ENCODE results near the gene SLC16A5.

The SLC16A5 gene

DNA sequence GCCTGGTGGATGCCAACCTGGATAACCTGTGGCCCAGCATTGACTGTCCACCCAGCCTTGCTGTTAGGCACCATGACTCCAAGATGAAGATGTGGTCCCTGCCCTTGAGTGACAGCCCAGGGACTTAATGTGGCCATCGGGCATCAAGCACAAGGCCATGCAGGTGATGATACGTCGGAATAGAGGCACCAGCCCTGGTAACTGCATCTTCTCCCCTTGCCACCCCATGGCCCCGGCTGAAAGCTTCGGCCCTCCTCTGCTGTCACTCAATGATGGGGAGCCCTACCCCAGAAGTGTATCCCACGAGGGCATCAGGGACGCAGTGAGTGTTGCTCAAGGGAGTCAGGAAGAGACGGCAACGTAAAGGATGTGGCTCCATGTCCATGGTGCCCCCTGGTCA, 41.8 kb downstream of the SLC16A5 start:
- no peak overlapping the region for H3K4me3 ChIP-seq (ENCODE audit: low read depth, low read length)

DNA sequence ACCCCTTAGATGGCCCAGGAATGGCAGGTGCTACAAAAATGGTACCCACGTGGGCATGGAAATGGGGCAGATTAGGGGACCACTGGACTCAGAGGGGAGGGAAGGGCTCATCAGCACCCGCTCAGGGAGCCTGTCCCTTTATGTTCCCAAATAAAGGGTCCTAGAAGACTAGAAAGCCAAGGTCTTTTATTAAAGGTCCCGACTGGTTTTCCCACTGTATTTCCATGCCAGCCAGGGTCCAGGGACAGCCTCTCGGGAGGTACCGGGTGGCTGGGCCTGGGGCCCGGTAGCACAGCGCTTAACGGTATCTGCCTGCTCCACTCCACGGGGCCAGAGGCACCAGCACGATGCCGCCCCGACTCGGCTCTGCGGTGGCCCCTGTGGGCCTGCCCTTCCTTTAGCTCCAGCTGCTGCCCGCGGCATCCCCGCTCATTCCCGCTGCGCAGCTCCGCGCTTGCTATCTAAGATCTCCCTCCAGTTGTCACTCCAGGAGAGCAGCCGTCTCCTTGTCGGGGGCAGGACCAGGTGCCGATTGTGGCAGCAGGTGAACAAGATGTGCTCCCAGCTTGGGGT, 42.4 kb downstream of the SLC16A5 start:
- TF ChIP-seq, protein P1, sequence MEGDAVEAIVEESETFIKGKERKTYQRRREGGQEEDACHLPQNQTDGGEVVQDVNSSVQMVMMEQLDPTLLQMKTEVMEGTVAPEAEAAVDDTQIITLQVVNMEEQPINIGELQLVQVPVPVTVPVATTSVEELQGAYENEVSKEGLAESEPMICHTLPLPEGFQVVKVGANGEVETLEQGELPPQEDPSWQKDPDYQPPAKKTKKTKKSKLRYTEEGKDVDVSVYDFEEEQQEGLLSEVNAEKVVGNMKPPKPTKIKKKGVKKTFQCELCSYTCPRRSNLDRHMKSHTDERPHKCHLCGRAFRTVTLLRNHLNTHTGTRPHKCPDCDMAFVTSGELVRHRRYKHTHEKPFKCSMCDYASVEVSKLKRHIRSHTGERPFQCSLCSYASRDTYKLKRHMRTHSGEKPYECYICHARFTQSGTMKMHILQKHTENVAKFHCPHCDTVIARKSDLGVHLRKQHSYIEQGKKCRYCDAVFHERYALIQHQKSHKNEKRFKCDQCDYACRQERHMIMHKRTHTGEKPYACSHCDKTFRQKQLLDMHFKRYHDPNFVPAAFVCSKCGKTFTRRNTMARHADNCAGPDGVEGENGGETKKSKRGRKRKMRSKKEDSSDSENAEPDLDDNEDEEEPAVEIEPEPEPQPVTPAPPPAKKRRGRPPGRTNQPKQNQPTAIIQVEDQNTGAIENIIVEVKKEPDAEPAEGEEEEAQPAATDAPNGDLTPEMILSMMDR (IDR thresholded peaks at IDR 0.05; ENCODE audit: low read depth, low read length): no peak
- no peak for TF ChIP-seq MYC (IDR thresholded peaks at IDR 0.05; ENCODE audit: low read depth, low read length)
- TF ChIP-seq, protein P2, sequence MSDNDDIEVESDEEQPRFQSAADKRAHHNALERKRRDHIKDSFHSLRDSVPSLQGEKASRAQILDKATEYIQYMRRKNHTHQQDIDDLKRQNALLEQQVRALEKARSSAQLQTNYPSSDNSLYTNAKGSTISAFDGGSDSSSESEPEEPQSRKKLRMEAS (IDR thresholded peaks at IDR 0.05; ENCODE audit: low read depth, low read length): no peak
- TF ChIP-seq POLR2A (IDR thresholded peaks at IDR 0.05; ENCODE audit: extremely low read depth, insufficient read length): no peak
- peak overlapping the region; percentile 71 for H3K4me3 ChIP-seq (ENCODE audit: low read depth, low read length)
- DNase-seq (ENCODE audit: low read depth): no peak

More for the DNA sequence above, 41.8 kb downstream of the SLC16A5 start:
- no peak for DNase-seq (ENCODE audit: low read depth)
- no peak for TF ChIP-seq MYC (IDR thresholded peaks at IDR 0.05; ENCODE audit: low read depth, low read length)
- TF ChIP-seq, protein P1 (IDR thresholded peaks at IDR 0.05; ENCODE audit: low read depth, low read length): no peak
- TF ChIP-seq POLR2A (IDR thresholded peaks at IDR 0.05; ENCODE audit: extremely low read depth, insufficient read length): no peak
- TF ChIP-seq, protein P2 (IDR thresholded peaks at IDR 0.05; ENCODE audit: low read depth, low read length): no peak

DNA sequence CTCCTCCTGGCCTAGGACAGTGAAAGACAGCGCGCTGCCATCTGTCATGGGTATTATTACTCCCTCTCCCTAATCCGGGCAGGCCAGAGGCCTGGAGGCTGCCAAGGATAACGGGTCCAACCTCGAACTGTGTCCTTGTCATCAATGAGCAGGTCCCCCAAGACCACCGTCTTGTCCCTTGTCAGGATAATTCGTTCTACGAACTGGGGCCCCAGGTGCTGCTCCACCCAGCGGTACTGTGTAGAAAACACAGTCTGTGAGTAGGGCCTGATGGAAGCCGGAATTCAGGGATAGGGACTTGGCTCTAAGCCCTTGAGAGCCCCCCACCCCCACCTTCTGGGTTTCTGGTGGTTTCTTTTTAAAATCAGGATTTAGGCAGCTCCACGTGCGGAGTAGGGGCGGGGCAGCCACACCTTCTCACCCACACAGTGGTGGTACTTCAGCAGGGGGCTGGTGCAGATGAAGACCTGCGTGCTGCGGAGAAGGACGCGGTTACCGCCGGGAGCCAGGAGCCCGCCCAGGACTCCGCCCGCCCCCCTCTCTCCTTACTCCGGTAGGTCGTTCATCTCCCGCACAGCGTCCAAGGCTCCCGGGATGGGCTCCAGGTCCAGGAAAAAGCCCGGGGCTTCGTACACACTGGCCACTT, 43.0 kb downstream of the SLC16A5 start:
- no peak for TF ChIP-seq POLR2A (IDR thresholded peaks at IDR 0.05; ENCODE audit: extremely low read depth, insufficient read length)
- TF ChIP-seq, protein P1 (IDR thresholded peaks at IDR 0.05; ENCODE audit: low read depth, low read length): peak; percentile 45
- TF ChIP-seq MYC (IDR thresholded peaks at IDR 0.05; ENCODE audit: low read depth, low read length): no peak
- TF ChIP-seq, protein P2 (IDR thresholded peaks at IDR 0.05; ENCODE audit: low read depth, low read length): 0 out of 2 replicates have a peak, but pooled peaks have one; percentile 11
- peak; percentile 71 for DNase-seq (ENCODE audit: low read depth)
- H3K4me3 ChIP-seq (ENCODE audit: low read depth, low read length): peak overlapping the region; percentile 71

DNA sequence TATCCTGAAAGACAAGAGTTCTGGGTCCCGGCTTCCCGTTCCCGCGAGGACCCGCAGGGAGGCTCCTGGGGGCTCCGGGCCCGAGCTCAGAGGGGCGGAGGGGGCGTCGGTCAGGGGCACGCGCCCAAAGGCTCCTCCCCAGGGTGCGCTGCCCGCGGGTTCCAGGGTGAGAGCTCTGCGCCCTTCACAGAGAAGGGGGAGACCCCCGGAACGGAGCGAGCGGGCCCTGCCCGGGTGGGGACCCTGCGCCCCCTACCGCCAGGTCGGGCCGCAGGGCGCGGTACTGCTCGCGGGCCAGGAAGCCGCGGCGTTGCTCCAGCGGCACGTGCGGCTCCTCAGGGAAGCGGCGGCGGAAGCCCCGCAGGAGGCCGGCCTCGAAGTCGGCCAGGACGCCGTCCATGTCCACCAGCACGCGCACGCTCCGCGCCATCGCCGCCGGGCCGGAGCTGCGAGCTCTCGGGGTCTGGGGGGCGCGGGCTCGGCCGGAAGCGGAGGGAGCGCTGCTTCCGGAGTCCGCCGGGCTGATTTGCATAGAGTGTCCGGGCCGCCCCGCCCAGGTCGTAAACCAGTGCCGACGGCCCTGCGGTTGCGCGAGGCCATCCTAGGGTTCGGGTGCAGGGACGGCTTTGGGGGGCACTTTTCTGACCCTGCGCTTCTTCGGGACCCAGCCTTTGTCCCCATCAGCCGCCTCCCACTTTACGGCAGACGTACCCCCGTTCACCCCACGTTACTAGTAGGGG, 43.7 kb downstream of the SLC16A5 start, which contains the start of gene NT5C:
NT5C (minus strand) TSS at position 465 of the 740 bp plus-strand sequence; CDS start at position 430, 35 bp downstream.
- TF ChIP-seq POLR2A (IDR thresholded peaks at IDR 0.05; ENCODE audit: extremely low read depth, insufficient read length) (peak; percentile 84), MYC (IDR thresholded peaks at IDR 0.05; ENCODE audit: low read depth, low read length) (peak; percentile 77)
- TF ChIP-seq, protein P1 (IDR thresholded peaks at IDR 0.05; ENCODE audit: low read depth, low read length): peak; percentile 55
- TF ChIP-seq, protein P2 (IDR thresholded peaks at IDR 0.05; ENCODE audit: low read depth, low read length): peak; percentile 73
- DNase-seq (ENCODE audit: low read depth): peak; percentile 91
- peak within 1 kb of the TSS; percentile 71 for H3K4me3 ChIP-seq (ENCODE audit: low read depth, low read length)

DNA sequence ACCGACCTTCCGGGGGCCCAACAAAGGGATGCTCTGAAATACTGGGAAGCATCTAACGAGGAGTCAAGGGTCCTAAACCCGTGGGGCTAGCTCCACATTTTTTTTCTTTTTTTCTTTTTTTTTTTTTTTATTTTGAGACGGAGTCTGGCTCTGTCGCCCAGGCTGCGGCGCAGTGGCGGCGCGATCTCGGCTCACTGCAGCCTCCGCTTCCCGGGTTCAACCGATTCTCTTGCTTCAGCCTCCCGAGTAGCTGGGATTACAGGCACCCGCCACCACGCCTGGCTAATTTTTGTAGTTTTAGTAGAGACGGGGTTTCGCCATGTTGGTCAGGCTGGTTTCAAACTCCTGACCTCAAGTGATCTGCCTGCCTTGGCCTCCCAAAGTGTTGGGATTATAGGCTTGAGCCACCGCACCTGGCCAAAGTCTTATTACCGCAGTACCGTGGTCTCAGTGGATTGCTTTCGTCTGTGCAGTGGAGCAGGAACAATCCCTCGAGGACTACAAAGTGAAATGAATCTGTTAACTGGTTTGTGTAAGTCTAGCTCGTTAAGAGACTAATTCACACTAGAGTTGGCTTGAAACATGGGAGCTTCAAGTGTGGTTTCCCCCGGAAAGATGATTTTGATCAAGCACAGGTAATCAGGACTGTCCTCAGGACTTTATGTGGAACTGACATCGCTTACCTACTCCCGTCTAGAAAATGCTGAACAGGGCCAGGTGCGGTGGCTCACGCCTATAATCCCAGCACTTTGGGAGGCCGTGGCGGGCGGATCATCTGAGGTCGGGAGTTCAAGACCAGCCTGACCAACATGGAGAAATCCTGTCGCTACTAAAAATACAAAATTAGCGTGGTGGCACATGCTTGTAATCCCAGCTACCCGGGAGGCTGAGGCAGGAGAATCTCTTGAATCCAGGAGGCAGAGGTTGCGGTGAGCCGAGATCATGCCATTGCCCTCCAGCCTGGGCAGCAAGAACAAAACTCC, 44.6 kb downstream of the SLC16A5 start:
- peak overlapping the region; percentile 71 for H3K4me3 ChIP-seq (ENCODE audit: low read depth, low read length)
- DNase-seq (ENCODE audit: low read depth): peak; percentile 46

All from NB4 (cell line).